Naive thymus-derived CD8-positive, alpha-beta T cell (primary cell): Measurements from ENCODE around the gene STUM. TPM values are rescaled to one million over a fixed set of nuclear protein-coding genes. Genes with fewer than 3 reads are reported as not detected.

Source experiments
- ATAC-seq, 2 donors: fragments of 150-1000 bp; cut with Tn5 transposase in 1 of 2; sonication (Bioruptor Pico), chemical (Tn5 transposase) in 1 of 2; 1 replicate in 1 of 2; 2 replicates in 1 of 2; pipeline ENCODE4 v1.10.0; 2021; ENCODE audit warnings: mild to moderate bottlenecking in 2 of 2, moderate library complexity in 2 of 2
- POLR2A ChIA-PET: fragments of 350-600 bp; sonication (Branson Sonifier 250); formaldehyde crosslinking; loops from one replicate; lab custom pipeline; 2021; ENCODE audit warnings: antibody characterized with exemption; lab: Charles Lee
- DNase-seq, 10 donors: peaks; one replicate each; pipeline versions ENCODE4 v3.0.0 to v3.0.0-alpha.2; 2020 to 2022
- H3K27ac Mint-ChIP-seq, 10 donors: one replicate each; pipeline ENCODE4 v1.8.0; 2020 to 2022; ENCODE audit warnings: mild to moderate bottlenecking in 10 of 10, mixed read lengths in 10 of 10, moderate library complexity in 4 of 10, inconsistent platforms in 1 of 10
- H3K27me3 Mint-ChIP-seq, 5 donors: one replicate each; pipeline ENCODE4 v1.8.0; 2021 to 2022; ENCODE audit warnings: mixed read lengths in 5 of 5
- H3K36me3 Mint-ChIP-seq, 3 donors: one replicate each; pipeline ENCODE4 v1.8.0; 2020 to 2022; ENCODE audit warnings: mixed read lengths in 3 of 3, mild to moderate bottlenecking in 2 of 3, inconsistent platforms in 1 of 3
- H3K4me1 Mint-ChIP-seq, 4 donors: one replicate each; pipeline ENCODE4 v1.8.0; 2021 to 2022; ENCODE audit warnings: mixed read lengths in 4 of 4
- H3K4me3 Mint-ChIP-seq, 10 donors: one replicate each; pipeline ENCODE4 v1.8.0; 2020 to 2022; ENCODE audit warnings: mild to moderate bottlenecking in 10 of 10, mixed read lengths in 10 of 10, moderate library complexity in 6 of 10, inconsistent platforms in 1 of 10
- H3K9me3 Mint-ChIP-seq, 9 donors: one replicate each; pipeline ENCODE4 v1.8.0; 2020 to 2022; ENCODE audit warnings: mixed read lengths in 9 of 9, mild to moderate bottlenecking in 3 of 9, inconsistent platforms in 1 of 9, moderate library complexity in 1 of 9
- polyA plus RNA-seq, 3 donors: library from polyadenylated mRNA; unstranded; fragments of 300-500 nt; fragmentation: Illumina TruSeq; gene quantifications; one replicate each; pipeline ENCODE4 v1.2.3, GENCODE V29; 2021
- total RNA-seq, 8 experiments: library from RNA in 2 of 8; stranded (reverse) in 2 of 8; gene quantifications; one replicate each; pipeline ENCODE4 v1.2.3 and lab custom pipeline; 2021 to 2026

Gene STUM
- total and polyA plus RNA-seq, 5 experiments from 2014 or later, result 0.14 to 0.65 TPM; not detected in 3

DNA sequence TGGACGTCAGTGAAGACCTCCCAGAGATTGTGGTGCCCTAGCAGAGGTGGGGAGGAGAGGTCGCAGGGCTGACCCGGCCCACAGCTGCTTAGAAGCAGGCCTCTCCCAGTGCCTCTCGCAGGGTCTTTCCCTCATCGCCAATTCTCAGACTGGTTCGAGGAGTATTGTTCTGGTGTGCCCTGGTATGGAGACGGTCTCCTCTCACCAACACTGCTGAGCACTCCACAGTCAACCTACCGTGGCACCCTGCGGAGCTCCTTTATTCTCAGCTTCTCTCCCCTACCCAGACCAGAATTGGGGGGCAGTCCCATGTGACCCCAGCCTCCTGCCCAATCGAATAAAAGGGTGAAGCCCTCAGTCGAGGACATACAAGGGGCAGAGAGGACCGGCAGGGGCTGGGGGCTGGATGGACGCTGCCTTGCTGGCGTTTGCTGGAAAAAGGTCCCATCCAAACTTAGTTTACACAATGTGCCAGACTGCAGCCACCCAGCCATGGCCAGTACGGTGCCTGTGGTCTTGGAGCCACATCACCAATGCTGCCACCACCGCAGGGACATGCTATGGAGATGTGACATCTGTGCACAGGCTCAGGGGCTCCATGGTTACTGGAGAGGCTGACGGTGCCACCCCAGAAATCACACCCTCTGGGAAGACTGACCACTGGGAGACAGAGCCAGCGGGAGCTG is 80.8 kb downstream of the STUM start:
- peaks cover 0 to 44% (median 4%) of the 10 kb centered on the region in 3 donors for H3K36me3 Mint-ChIP-seq

GRCh38 chr1:226629896-226630550 is 81.5 kb downstream of the STUM start:
- H3K27ac Mint-ChIP-seq, result peak overlapping the region; percentile 14 to 94 (median 72)
- H3K4me1 Mint-ChIP-seq, result peaks cover 38 to 60% (median 55%) of the 10 kb centered on the region in 4 donors
- ATAC-seq (no peak), DNase-seq (peak in 1 of 10 donors; percentile 47)
- H3K27me3 Mint-ChIP-seq, result no peaks in the 10 kb centered on the region
- H3K9me3 Mint-ChIP-seq, result no peaks in the 10 kb centered on the region
- POLR2A ChIA-PET, result interaction anchor here (0.6 to 1.2 kb wide), 3 partner anchors 102 to 199 kb away, joined by 3 to 4 read pairs (median 4); no protein-coding TSS in a partner anchor
- H3K4me3 Mint-ChIP-seq, result peak overlapping the region in 1 of 10 donors; percentile 5
- peaks cover 0 to 46% (median 4%) of the 10 kb centered on the region in 3 donors for H3K36me3 Mint-ChIP-seq

More for the DNA sequence above, 80.8 kb downstream of the STUM start:
- DNase-seq (peak in 1 of 10 donors; percentile 53), ATAC-seq (no peak)
- POLR2A ChIA-PET, result interaction anchor here (0.6 to 1.2 kb wide), 4 partner anchors 59 to 199 kb away, joined by 3 to 4 read pairs (median 4); no protein-coding TSS in a partner anchor
- Mint-ChIP-seq H3K27ac (peak overlapping the region in 7 of 10 donors; percentile 33 to 71 (median 50)), H3K4me3 (no peak overlapping the region), H3K27me3 (no peaks in the 10 kb centered on the region), H3K4me1 (peaks cover 36 to 53% (median 51%) of the 10 kb centered on the region in 4 donors), H3K9me3 (no peaks in the 10 kb centered on the region)

DNA sequence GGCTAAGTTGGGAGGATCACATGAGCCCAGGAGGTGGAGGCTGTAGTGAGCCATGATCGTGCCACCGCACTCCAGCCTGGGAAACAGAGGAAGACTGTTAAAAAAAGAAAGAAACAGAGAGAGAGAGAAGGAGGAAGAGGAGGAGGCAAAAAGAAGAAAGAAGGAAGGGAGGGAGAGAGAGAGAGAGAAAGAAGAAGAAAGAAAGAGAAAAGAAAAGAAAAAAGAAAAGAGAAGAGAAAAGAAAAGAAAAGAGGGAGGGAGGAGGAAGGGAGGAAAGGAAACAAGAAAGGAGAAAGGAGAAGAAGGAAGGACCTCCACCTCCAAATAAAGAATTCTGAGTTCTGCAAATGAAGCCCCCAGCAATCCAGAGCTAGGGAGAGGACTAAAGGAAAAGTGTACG is 82.0 kb downstream of the STUM start:
- ATAC-seq, result no peak
- H3K9me3 Mint-ChIP-seq, result no peaks in the 10 kb centered on the region
- H3K27ac Mint-ChIP-seq, result peak overlapping the region in 9 of 10 donors; percentile 7 to 94 (median 74)
- peaks cover 0 to 52% (median 4%) of the 10 kb centered on the region in 3 donors for H3K36me3 Mint-ChIP-seq
- no peaks in the 10 kb centered on the region for H3K27me3 Mint-ChIP-seq
- POLR2A ChIA-PET, result interaction anchor here (0.6 to 1.2 kb wide), 3 partner anchors 102 to 199 kb away, joined by 3 to 4 read pairs (median 4); no protein-coding TSS in a partner anchor
- H3K4me1 Mint-ChIP-seq, result peaks cover 41 to 66% (median 59%) of the 10 kb centered on the region in 4 donors
- peak in 1 of 10 donors; percentile 4 for DNase-seq
- peak overlapping the region in 1 of 10 donors; percentile 5 for H3K4me3 Mint-ChIP-seq

DNA sequence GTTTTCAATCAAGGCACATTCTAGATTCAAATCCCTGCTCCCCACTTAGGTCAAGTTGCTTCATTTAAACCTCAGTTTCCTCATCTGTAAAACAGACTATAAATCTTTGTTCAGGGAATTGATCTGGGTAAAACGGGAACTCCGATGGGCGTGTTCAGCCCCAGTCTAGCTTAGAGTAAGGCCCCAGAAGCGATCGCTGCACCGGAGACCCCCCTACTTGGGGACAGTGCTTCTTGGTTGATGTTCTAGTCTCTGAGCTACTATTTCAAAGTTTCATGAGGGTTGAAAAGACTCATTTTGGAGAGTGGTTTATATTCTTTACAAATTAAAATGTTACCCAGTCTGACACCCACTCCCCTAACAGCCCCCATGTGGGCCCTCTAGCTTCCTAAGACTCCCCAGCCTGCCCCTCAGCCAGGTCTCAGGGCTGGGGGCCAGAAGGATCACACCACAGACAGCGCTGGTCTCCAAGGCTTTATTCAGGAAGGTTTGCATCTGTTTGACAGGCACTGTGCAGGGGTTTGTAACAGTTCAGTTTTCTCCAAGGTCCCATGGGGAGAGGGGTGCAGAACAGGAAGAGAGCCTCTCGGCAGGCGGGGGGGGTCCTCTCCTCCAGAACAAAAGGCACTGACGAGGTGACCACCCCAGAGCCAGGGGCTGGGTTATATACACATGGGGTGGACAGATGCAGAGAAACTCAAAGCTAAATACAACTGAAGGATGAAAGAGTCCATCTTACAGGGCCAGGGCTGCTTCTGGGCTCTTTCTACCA is 82.9 kb downstream of the STUM start:
- ATAC-seq (no peak), DNase-seq (peak in 1 of 10 donors; percentile 27)
- POLR2A ChIA-PET, result interaction anchor here (0.6 to 1.2 kb wide), 3 partner anchors 169 to 1462 kb away, joined by 3 to 9 read pairs (median 4); no protein-coding TSS in a partner anchor
- H3K4me3 Mint-ChIP-seq, result no peak overlapping the region
- H3K36me3 Mint-ChIP-seq, result peaks cover 0 to 57% (median 4%) of the 10 kb centered on the region in 3 donors
- peak overlapping the region; percentile 65 to 94 (median 80) for H3K27ac Mint-ChIP-seq
- H3K9me3 Mint-ChIP-seq, result no peaks in the 10 kb centered on the region
- no peaks in the 10 kb centered on the region for H3K27me3 Mint-ChIP-seq
- peaks cover 39 to 66% (median 60%) of the 10 kb centered on the region in 4 donors for H3K4me1 Mint-ChIP-seq

DNA sequence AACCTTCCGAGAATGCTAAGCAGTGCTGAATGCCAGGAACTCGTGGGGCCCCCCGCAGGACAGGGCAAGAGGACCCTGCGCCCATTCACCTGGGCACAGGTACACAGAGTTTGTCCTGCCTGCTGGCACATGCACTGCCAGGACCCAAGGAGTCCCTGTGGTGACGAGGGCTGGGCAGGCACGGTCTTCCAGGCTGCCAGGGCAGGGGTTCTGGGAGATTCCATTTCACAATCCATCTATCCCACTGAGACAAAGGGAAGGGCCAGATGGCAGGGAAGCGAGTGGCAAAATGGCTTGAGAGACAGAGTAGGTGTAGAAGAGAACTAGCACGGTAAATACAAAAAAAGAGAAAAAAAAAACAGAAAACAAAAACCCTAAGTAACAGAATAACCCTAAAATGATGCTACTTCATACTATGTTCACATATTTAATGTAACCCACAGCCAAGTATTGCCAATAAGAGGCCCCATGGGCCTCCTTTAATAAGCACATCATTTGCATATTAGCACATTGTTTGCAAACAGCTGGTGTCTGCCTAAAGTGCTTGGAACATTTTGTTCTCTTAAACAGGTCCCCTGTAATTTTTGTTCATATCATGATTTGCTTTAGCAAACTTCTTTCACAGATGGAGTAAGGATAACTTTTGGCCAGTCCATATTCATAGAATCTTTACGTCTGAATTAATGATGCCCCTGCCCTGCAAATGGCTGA is 83.8 kb downstream of the STUM start:
- peaks cover 0 to 66% (median 4%) of the 10 kb centered on the region in 3 donors for H3K36me3 Mint-ChIP-seq
- H3K4me3 Mint-ChIP-seq, result peak overlapping the region in 8 of 10 donors; percentile 17 to 62 (median 35)
- peaks cover 38 to 66% (median 60%) of the 10 kb centered on the region in 4 donors for H3K4me1 Mint-ChIP-seq
- DNase-seq (peak in 1 of 10 donors; percentile 45), ATAC-seq (no peak)
- H3K27me3 Mint-ChIP-seq, result no peaks in the 10 kb centered on the region
- H3K9me3 Mint-ChIP-seq, result no peaks in the 10 kb centered on the region
- peak overlapping the region; percentile 72 to 97 (median 90) for H3K27ac Mint-ChIP-seq
- POLR2A ChIA-PET, result interaction anchor here (0.7 to 2.5 kb wide), 6 partner anchors 13 to 104 kb away, joined by 3 to 13 read pairs (median 4); no protein-coding TSS in a partner anchor

GRCh38 chr1:226632922-226633351 is 84.4 kb downstream of the STUM start:
- DNase-seq (peak in 1 of 10 donors; percentile 61), ATAC-seq (no peak)
- POLR2A ChIA-PET, result interaction anchor here (0.7 to 2.7 kb wide), 12 partner anchors 11 to 306 kb away, joined by 3 to 13 read pairs (median 4); no protein-coding TSS in a partner anchor
- Mint-ChIP-seq H3K27ac (peak overlapping the region; percentile 72 to 97 (median 90)), H3K36me3 (peaks cover 0 to 72% (median 4%) of the 10 kb centered on the region in 3 donors), H3K4me3 (peak overlapping the region in 9 of 10 donors; percentile 10 to 67 (median 42)), H3K27me3 (no peaks in the 10 kb centered on the region), H3K9me3 (no peaks in the 10 kb centered on the region), H3K4me1 (peaks cover 34 to 63% (median 57%) of the 10 kb centered on the region in 4 donors)

- DNase-seq, result peak in 1 of 10 donors; percentile 60
- peak overlapping the region in 8 of 10 donors; percentile 7 to 86 (median 44) for H3K4me3 Mint-ChIP-seq
Measured at GRCh38 chr1:226633541-226634165, 85.1 kb downstream of the STUM start.

DNA sequence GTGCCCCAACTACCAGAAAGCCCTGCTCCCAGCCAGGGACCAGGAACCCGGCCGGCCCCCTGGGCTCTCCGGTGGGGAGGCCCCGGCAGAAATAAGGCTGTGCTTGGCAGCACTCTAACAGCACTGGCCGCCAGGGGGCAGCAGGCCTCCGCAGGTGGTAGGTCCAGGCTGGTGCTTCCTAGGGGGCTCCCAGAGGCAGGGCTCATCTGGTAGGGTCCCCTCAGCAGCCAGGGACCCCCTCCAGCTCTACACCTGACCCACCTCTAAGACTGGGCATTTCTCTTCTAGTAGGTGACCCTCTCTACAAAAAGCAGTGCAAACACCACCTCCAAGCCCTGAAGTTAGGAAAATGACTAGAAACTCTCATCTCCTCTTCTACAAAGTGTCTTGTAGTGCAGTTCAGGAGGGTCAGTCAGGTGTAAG is 85.6 kb downstream of the STUM start:
- peak overlapping the region; percentile 72 to 97 (median 90) for H3K27ac Mint-ChIP-seq
- no peaks in the 10 kb centered on the region for H3K9me3 Mint-ChIP-seq
- POLR2A ChIA-PET, result interaction anchor here (0.8 to 3.1 kb wide), 14 partner anchors 10 to 305 kb away, joined by 3 to 13 read pairs (median 4); no protein-coding TSS in a partner anchor
- peak; percentile 64 to 89 (median 82) for DNase-seq
- peaks cover 0 to 84% (median 4%) of the 10 kb centered on the region in 3 donors for H3K36me3 Mint-ChIP-seq
- no peaks in the 10 kb centered on the region for H3K27me3 Mint-ChIP-seq
- peaks cover 34 to 64% (median 57%) of the 10 kb centered on the region in 4 donors for H3K4me1 Mint-ChIP-seq
- peak; percentile 65 to 85 for ATAC-seq
- H3K4me3 Mint-ChIP-seq, result peak overlapping the region; percentile 3 to 86 (median 56)

More at GRCh38 chr1:226633541-226634165, 85.1 kb downstream of the STUM start:
- POLR2A ChIA-PET, result interaction anchor here (0.6 to 2.7 kb wide), 15 partner anchors 10 to 305 kb away, joined by 3 to 13 read pairs (median 4); no protein-coding TSS in a partner anchor
- Mint-ChIP-seq H3K4me1 (peaks cover 34 to 63% (median 57%) of the 10 kb centered on the region in 4 donors), H3K27me3 (no peaks in the 10 kb centered on the region), H3K9me3 (no peaks in the 10 kb centered on the region), H3K36me3 (peaks cover 0 to 79% (median 4%) of the 10 kb centered on the region in 3 donors), H3K27ac (peak overlapping the region; percentile 72 to 97 (median 91))
- ATAC-seq, result peak; percentile 17 to 19

GRCh38 chr1:226634611-226635246 is 86.2 kb downstream of the STUM start:
- POLR2A ChIA-PET, result interaction anchor here (0.6 to 3.1 kb wide), 12 partner anchors 9 to 304 kb away, joined by 3 to 13 read pairs (median 5); no protein-coding TSS in a partner anchor
- ATAC-seq (no peak), DNase-seq (peak in 1 of 10 donors; percentile 62)
- Mint-ChIP-seq H3K27me3 (no peaks in the 10 kb centered on the region), H3K36me3 (peaks cover 0 to 87% (median 4%) of the 10 kb centered on the region in 3 donors), H3K9me3 (no peaks in the 10 kb centered on the region), H3K4me3 (peak overlapping the region; percentile 43 to 86 (median 78)), H3K27ac (peak overlapping the region; percentile 90 to 98 (median 96)), H3K4me1 (peaks cover 35 to 64% (median 57%) of the 10 kb centered on the region in 4 donors)

GRCh38 chr1:226635456-226635941 is 86.9 kb downstream of the STUM start:
- Mint-ChIP-seq H3K27me3 (no peaks in the 10 kb centered on the region), H3K9me3 (no peaks in the 10 kb centered on the region), H3K4me3 (peak overlapping the region; percentile 40 to 86 (median 78)), H3K4me1 (peaks cover 35 to 66% (median 59%) of the 10 kb centered on the region in 4 donors), H3K27ac (peak overlapping the region; percentile 76 to 98 (median 96)), H3K36me3 (peaks cover 0 to 87% (median 4%) of the 10 kb centered on the region in 3 donors)
- POLR2A ChIA-PET, result interaction anchor here (0.6 to 3.1 kb wide), 16 partner anchors 9 to 303 kb away, joined by 3 to 13 read pairs (median 4); no protein-coding TSS in a partner anchor
- peak; percentile 36 to 64 for ATAC-seq
- peak in 2 of 10 donors; percentile 41 to 66 for DNase-seq
